Thoracic aorta (tissue), 2 donors: ENCODE results near the gene HNRNPL. TPM values are rescaled to one million over a fixed set of nuclear protein-coding genes. Genes with fewer than 3 reads are reported as not detected.
"Not testable (repeated sequence)": the region's sequence is repeated elsewhere in the genome, so short reads cannot be mapped to it uniquely, and the experiment has no call there.

Experiments used
- ATAC-seq: fragments of 150-250 bp; one replicate; pipeline ENCODE4 v1.8.0; 2017; ENCODE audit warnings: low read depth; ENCODE audit not compliant: insufficient number of reproducible peaks, low FRiP score
- DNase-seq: peaks from one replicate; pipeline ENCODE4 v3.0.0-alpha.2; 2020; ENCODE audit warnings: low spot score
- H3K27ac ChIP-seq, 2 donors: fragments of 200-600 bp; sonication (generic); 1 replicate in 1 of 2; 2 replicates in 1 of 2; pipeline ENCODE4 v1.5.1; 2016; ENCODE audit warnings: mild to moderate bottlenecking in 2 of 2, moderate library complexity in 2 of 2
- H3K27me3 ChIP-seq: fragments of 200-600 bp; sonication (generic); replicated peaks from 2 replicates; pipeline ENCODE4 v1.6.0; 2016; ENCODE audit warnings: mild to moderate bottlenecking; ENCODE audit not compliant: insufficient read depth
- H3K36me3 ChIP-seq: fragments of 200-600 bp; sonication (generic); one replicate; pipeline ENCODE4 v1.5.1; 2016
- H3K4me1 ChIP-seq, 2 donors: fragments of 200-600 bp; sonication (generic); 1 replicate in 1 of 2; 2 replicates in 1 of 2; pipeline versions ENCODE4 v1.5.1 to v1.6.0; 2016; ENCODE audit warnings: low read depth in 2 of 2, mild to moderate bottlenecking in 1 of 2; ENCODE audit not compliant: control insufficient read depth in 1 of 2
- H3K4me3 ChIP-seq: fragments of 200-600 bp; sonication (generic); 2 replicates; pipeline ENCODE4 v1.5.1; 2016; ENCODE audit warnings: mild to moderate bottlenecking
- H3K9me3 ChIP-seq: fragments of 200-600 bp; sonication (generic); 2 replicates; pipeline ENCODE4 v1.5.1; 2016
- total RNA-seq, 2 donors: library from RNA; depleted of rRNA; stranded (reverse); fragments of >200 nt; gene quantifications; one replicate each; pipeline versions ENCODE4 v1.1.0 to v1.2.3, GENCODE V29; 2016
- TF ChIP-seq, protein P1 (sequence below): fragments of 200-600 bp; sonication (generic); IDR thresholded peaks from one replicate; pipeline ENCODE4 v1.5.1; 2019; ENCODE audit warnings: antibody characterized with exemption

Gene HNRNPL
- total RNA-seq, 2 donors from 2014 or later: 153 to 167 TPM

- no peaks in the 10 kb centered on the region for H3K4me1 ChIP-seq
- no peaks in the 10 kb centered on the region for H3K9me3 ChIP-seq
- H3K36me3 ChIP-seq: peaks cover 23% of the 10 kb centered on the region
- no peak within 1 kb of the TSS for H3K27ac ChIP-seq
- no peaks in the 10 kb centered on the region for H3K27me3 ChIP-seq
- DNase-seq (no peak), ATAC-seq (no peak)
- TF ChIP-seq, protein P1, sequence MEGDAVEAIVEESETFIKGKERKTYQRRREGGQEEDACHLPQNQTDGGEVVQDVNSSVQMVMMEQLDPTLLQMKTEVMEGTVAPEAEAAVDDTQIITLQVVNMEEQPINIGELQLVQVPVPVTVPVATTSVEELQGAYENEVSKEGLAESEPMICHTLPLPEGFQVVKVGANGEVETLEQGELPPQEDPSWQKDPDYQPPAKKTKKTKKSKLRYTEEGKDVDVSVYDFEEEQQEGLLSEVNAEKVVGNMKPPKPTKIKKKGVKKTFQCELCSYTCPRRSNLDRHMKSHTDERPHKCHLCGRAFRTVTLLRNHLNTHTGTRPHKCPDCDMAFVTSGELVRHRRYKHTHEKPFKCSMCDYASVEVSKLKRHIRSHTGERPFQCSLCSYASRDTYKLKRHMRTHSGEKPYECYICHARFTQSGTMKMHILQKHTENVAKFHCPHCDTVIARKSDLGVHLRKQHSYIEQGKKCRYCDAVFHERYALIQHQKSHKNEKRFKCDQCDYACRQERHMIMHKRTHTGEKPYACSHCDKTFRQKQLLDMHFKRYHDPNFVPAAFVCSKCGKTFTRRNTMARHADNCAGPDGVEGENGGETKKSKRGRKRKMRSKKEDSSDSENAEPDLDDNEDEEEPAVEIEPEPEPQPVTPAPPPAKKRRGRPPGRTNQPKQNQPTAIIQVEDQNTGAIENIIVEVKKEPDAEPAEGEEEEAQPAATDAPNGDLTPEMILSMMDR: no peak
- no peak within 1 kb of the TSS for H3K4me3 ChIP-seq
Observed at GRCh38 chr19:38812841-38813320, 36.9 kb downstream of the HNRNPL start, which contains the start of gene LGALS4. Gene LGALS4, minus strand, starts transcription at chr19:38812945. Its CDS starts 59 bp downstream, at chr19:38812886.

DNA sequence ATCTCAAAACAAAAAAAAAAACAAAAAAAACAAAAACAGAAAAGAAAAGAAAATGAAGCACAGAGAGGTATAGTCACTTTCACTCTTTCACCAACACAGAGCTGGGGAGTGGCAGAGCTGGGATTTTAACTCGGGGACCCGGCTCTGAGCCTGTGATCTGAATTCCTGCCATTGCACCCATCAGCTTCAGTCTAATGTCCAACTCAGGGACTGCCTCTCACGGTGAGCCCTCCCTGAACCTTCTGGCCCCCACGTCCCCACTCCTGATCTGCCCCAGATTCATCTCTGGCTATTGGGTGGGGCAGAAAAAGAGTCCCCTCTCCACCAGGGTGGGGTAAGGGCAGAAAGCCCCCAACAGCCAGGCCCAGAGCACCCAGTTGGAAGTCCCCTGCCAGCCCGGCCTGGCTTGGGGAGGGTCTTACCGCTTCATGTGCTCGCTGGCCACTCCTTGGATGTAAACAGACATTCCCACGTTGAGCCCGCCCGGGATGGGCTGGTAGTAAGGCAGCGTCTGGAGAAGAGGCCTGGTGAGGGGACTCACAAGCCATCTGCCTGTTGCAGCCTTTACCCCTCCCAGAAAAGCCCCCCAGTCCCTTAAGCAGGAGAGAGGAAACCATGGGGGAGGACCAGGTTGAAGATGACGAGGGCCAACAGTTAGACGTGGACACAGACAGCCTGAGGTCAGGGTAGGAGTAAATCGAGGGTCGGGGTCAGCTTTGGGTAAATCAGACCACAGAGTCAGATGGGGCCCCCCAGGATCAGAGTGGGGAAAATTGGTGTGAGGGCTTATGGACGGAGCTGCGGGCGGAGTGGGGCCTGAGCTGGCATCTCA is 37.6 kb downstream of the HNRNPL start:
- H3K4me3 ChIP-seq: no peak overlapping the region
- H3K36me3 ChIP-seq: peaks cover 20% of the 10 kb centered on the region
- TF ChIP-seq, protein P1: no peak
- no peaks in the 10 kb centered on the region for H3K9me3 ChIP-seq
- no peaks in the 10 kb centered on the region for H3K4me1 ChIP-seq
- no peak for ATAC-seq
- DNase-seq: no peak
- H3K27ac ChIP-seq: no peak overlapping the region
- H3K27me3 ChIP-seq: no peaks in the 10 kb centered on the region

DNA sequence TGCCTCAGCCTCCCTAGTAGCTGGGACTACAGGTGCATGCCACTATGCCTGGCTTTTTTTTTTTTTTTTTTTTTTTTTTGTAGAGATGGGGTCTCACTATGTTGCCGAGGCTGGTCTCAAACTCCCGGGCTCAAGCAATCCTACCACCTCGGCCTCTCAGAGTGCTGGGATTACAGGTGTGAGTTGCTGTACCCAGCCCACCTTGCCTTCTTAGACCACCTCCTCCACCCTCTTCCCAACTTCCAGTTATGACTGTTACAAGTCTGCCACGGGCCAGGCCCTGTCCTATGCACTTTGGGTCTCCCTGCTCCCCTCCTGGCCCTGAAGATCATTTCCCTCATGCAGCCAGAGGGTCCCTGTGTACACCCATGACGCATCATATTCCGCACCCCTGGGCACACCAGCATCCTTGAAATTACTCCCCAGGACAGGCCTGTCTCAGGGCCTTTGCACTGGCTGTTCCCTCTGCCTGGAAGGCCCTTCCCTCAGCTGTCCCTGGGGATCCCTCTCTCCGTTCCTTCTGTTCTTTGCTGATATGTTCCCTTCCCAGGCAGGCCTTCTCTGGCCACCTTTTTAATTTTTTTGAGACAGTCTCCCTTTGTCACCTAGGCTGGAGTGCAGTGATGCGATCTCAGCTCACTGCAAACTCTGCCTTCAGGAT is 40.1 kb downstream of the HNRNPL start:
- no peak overlapping the region for H3K27ac ChIP-seq
- no peaks in the 10 kb centered on the region for H3K9me3 ChIP-seq
- H3K36me3 ChIP-seq: no peaks in the 10 kb centered on the region
- H3K27me3 ChIP-seq: no peaks in the 10 kb centered on the region
- DNase-seq (no peak), ATAC-seq (no peak)
- H3K4me1 ChIP-seq: no peaks in the 10 kb centered on the region
- TF ChIP-seq, protein P1: no peak
- no peak overlapping the region for H3K4me3 ChIP-seq

DNA sequence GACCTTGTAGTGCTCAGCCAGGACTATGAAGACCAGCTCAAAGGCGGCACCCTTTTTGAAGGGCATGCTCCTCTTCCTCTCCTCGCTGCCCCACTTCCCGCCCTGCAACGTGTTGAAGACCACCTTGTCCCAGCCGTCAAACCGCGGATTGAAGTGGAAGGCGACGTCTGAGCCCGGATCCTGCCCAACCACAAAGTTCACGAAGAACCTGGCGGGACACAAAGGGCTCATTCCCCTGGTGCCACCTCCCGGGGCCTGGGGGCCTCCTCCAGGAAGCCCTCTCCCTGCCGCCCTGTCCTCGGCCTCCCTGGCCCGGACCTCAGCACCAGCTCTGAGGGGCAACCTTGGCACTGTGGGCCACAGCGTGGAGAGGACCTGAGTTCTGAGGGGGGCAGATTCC is 41.0 kb downstream of the HNRNPL start:
- Histone ChIP-seq H3K36me3 (no peaks in the 10 kb centered on the region), H3K4me3 (no peak overlapping the region), H3K4me1 (no peaks in the 10 kb centered on the region), H3K9me3 (no peaks in the 10 kb centered on the region), H3K27me3 (no peaks in the 10 kb centered on the region), H3K27ac (no peak overlapping the region)
- DNase-seq (no peak), ATAC-seq (no peak)
- TF ChIP-seq, protein P1: no peak

DNA sequence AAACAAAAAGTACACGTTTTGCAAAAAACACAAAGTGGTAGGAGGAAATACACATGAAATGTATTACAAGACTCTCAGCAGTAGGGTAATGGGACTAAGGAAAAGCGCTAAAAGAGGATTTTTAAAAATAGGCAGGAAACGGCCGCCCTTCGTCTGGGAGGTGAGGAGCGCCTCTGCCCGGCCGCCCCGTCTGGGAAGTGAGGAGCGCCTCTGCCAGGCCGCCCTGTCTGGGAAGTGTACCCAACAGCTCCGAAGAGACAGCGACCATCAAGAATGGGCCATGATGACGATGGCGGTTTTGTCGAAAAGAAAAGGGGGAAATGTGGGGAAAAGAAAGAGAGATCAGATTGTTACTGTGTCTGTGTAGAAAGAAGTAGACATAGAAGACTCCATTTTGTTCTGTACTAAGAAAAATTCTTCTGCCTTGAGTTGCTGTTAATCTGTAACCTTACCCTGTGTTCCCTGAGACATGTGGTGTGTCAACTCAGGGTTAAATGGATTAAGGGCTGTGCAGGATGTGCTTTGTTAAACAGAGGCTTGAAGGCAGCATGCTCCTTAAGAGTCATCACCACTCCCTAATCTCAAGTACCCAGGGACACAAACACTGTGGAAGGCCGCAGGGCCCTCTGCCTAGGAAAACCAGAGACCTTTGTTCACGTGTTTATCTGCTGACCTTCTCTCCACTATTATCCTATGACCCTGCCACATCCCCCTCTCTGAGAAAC is 42.2 kb downstream of the HNRNPL start:
- H3K9me3 ChIP-seq, H3K4me1 ChIP-seq, ATAC-seq, H3K4me3 ChIP-seq, H3K27ac ChIP-seq, H3K36me3 ChIP-seq, DNase-seq, H3K27me3 ChIP-seq: not testable (repeated sequence)
